Type B pancreatic cell (in vitro differentiated cells): ENCODE data around the gene DTNBP1. TPM values are rescaled to one million over a fixed set of nuclear protein-coding genes. Genes with fewer than 3 reads are reported as not detected.
A peak's percentile ranks its signal among the peaks of the same experiment; 100 is the strongest.

Source experiments
- DNase-seq: peaks from one replicate; pipeline ENCODE4 v3.0.0; 2021; ENCODE audit warnings: mixed read lengths; ENCODE audit not compliant: unreplicated experiment; ENCODE audit errors: extremely low spot score
- H3K27ac Mint-ChIP-seq: 2 replicates; pipeline ENCODE4 v1.8.0; 2021; ENCODE audit warnings: mild to moderate bottlenecking, mixed read lengths
- H3K27me3 Mint-ChIP-seq: 2 replicates; pipeline ENCODE4 v1.8.0; 2021; ENCODE audit warnings: mixed read lengths
- H3K36me3 Mint-ChIP-seq: 2 replicates; pipeline ENCODE4 v1.8.0; 2021; ENCODE audit warnings: mixed read lengths
- H3K4me1 Mint-ChIP-seq: one replicate; pipeline ENCODE4 v1.8.0; 2021; ENCODE audit warnings: mixed read lengths; ENCODE audit not compliant: unreplicated experiment
- H3K4me3 Mint-ChIP-seq: 2 replicates; pipeline ENCODE4 v1.8.0; 2021; ENCODE audit warnings: mild to moderate bottlenecking, mixed read lengths
- H3K9me3 Mint-ChIP-seq: 2 replicates; pipeline ENCODE4 v1.8.0; 2021; ENCODE audit warnings: mixed read lengths
- CTCF ChIP-seq: fragments of 200-600 bp; sonication (generic); conservative IDR thresholded peaks from 2 replicates; pipeline ENCODE4 v1.5.0; 2021; ENCODE audit warnings: antibody characterized with exemption, mild to moderate bottlenecking
- total RNA-seq: library from RNA; stranded (reverse); gene quantifications from 2 replicates; pipeline ENCODE4 v1.2.1, GENCODE V29; 2021; ENCODE audit warnings: low replicate concordance

DTNBP1 gene
- total RNA-seq, 1 donor from 2014 or later = 11.6 TPM

GRCh38 chr6:15643542-15643941 is 19.3 kb downstream of the DTNBP1 start:
- H3K36me3 Mint-ChIP-seq = peaks cover 57% of the 10 kb centered on the region
- no peaks in the 10 kb centered on the region for H3K4me1 Mint-ChIP-seq
- no peak for TF ChIP-seq CTCF
- H3K27ac Mint-ChIP-seq = no peak overlapping the region
- H3K4me3 Mint-ChIP-seq = no peak overlapping the region
- H3K27me3 Mint-ChIP-seq = no peaks in the 10 kb centered on the region
- peaks cover 20% of the 10 kb centered on the region for H3K9me3 Mint-ChIP-seq
- DNase-seq = no peak

- H3K4me1 Mint-ChIP-seq = no peaks in the 10 kb centered on the region
- H3K4me3 Mint-ChIP-seq = no peak overlapping the region
- H3K9me3 Mint-ChIP-seq = peaks cover 22% of the 10 kb centered on the region
- no peak for DNase-seq
- H3K27ac Mint-ChIP-seq = no peak overlapping the region
- H3K27me3 Mint-ChIP-seq = no peaks in the 10 kb centered on the region
- TF ChIP-seq CTCF = peak; percentile 34
- peaks cover 53% of the 10 kb centered on the region for H3K36me3 Mint-ChIP-seq
These were observed 20.6 kb downstream of the DTNBP1 start for GRCh38 chr6:15642276-15642675.

GRCh38 chr6:15638373-15638772 is 24.5 kb downstream of the DTNBP1 start:
- Mint-ChIP-seq H3K27me3 (no peaks in the 10 kb centered on the region), H3K36me3 (peaks cover 36% of the 10 kb centered on the region), H3K27ac (no peak overlapping the region), H3K4me1 (no peaks in the 10 kb centered on the region), H3K4me3 (no peak overlapping the region), H3K9me3 (peaks cover 7% of the 10 kb centered on the region)
- no peak for TF ChIP-seq CTCF
- no peak for DNase-seq

GRCh38 chr6:15631432-15631831 is 31.4 kb downstream of the DTNBP1 start:
- no peak for DNase-seq
- no peak for TF ChIP-seq CTCF
- Mint-ChIP-seq H3K27me3 (no peaks in the 10 kb centered on the region), H3K27ac (no peak overlapping the region), H3K4me1 (peaks cover 26% of the 10 kb centered on the region), H3K9me3 (no peaks in the 10 kb centered on the region), H3K36me3 (peaks cover 11% of the 10 kb centered on the region), H3K4me3 (no peak overlapping the region)

GRCh38 chr6:15630202-15630601 is 32.6 kb downstream of the DTNBP1 start:
- Mint-ChIP-seq H3K36me3 (peaks cover 5% of the 10 kb centered on the region), H3K4me3 (no peak overlapping the region), H3K27ac (no peak overlapping the region), H3K9me3 (no peaks in the 10 kb centered on the region), H3K27me3 (no peaks in the 10 kb centered on the region), H3K4me1 (peaks cover 30% of the 10 kb centered on the region)
- TF ChIP-seq CTCF = no peak
- DNase-seq = no peak

GRCh38 chr6:15629487-15629886 is 33.3 kb downstream of the DTNBP1 start:
- Mint-ChIP-seq H3K27me3 (no peaks in the 10 kb centered on the region), H3K4me3 (no peak overlapping the region), H3K4me1 (peaks cover 30% of the 10 kb centered on the region), H3K36me3 (no peaks in the 10 kb centered on the region), H3K9me3 (no peaks in the 10 kb centered on the region), H3K27ac (no peak overlapping the region)
- TF ChIP-seq CTCF = no peak
- DNase-seq = no peak
